Neural cell (in vitro differentiated cells): ENCODE measurements around the gene TMEM201.

ENCODE experiments used
- EZH2 ChIP-seq: fragments of 200-600, 300-800 bp; shearing (Covaris generic), sonication (generic); IDR thresholded peaks from 2 replicates; pipeline ENCODE4 v1.6.1; 2014; ENCODE audit warnings: antibody characterized with exemption, low read length, borderline replicate concordance, mild to moderate bottlenecking; ENCODE audit not compliant: insufficient read depth, poor library complexity, severe bottlenecking
- MXI1 ChIP-seq: fragments of 450-650 bp; conservative IDR thresholded peaks from 2 replicates; pipeline ENCODE4 v1.6.1; 2014; ENCODE audit warnings: antibody characterized with exemption, mild to moderate bottlenecking; ENCODE audit not compliant: poor library complexity, severe bottlenecking
- POLR2AphosphoS5 ChIP-seq: IDR thresholded peaks from 2 replicates; pipeline ENCODE4 v1.6.1; 2012
- REST ChIP-seq: IDR thresholded peaks from 2 replicates; pipeline ENCODE4 v1.6.1; 2012; ENCODE audit warnings: borderline replicate concordance
- TAF1 ChIP-seq: IDR thresholded peaks from 2 replicates; pipeline ENCODE4 v1.6.1; 2012; ENCODE audit warnings: low read depth
- TF ChIP-seq, protein P1 (sequence below): fragments of 450-650 bp; IDR thresholded peaks from 2 replicates; pipeline ENCODE4 v1.5.1; 2014; ENCODE audit warnings: antibody characterized with exemption, mild to moderate bottlenecking, moderate library complexity; ENCODE audit not compliant: poor library complexity, severe bottlenecking

GRCh38 chr1:9649769-9650168 lies 61.1 kb downstream of the TMEM201 start:
- no peak for TF ChIP-seq POLR2AphosphoS5
- TF ChIP-seq, protein P1, sequence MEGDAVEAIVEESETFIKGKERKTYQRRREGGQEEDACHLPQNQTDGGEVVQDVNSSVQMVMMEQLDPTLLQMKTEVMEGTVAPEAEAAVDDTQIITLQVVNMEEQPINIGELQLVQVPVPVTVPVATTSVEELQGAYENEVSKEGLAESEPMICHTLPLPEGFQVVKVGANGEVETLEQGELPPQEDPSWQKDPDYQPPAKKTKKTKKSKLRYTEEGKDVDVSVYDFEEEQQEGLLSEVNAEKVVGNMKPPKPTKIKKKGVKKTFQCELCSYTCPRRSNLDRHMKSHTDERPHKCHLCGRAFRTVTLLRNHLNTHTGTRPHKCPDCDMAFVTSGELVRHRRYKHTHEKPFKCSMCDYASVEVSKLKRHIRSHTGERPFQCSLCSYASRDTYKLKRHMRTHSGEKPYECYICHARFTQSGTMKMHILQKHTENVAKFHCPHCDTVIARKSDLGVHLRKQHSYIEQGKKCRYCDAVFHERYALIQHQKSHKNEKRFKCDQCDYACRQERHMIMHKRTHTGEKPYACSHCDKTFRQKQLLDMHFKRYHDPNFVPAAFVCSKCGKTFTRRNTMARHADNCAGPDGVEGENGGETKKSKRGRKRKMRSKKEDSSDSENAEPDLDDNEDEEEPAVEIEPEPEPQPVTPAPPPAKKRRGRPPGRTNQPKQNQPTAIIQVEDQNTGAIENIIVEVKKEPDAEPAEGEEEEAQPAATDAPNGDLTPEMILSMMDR: no peak
- no peak for TF ChIP-seq REST
- TF ChIP-seq MXI1: no peak
- no peak for TF ChIP-seq TAF1
- TF ChIP-seq EZH2: no peak
